ENCODE data around the gene DCAF8L2.
"Not testable (repeated sequence)": the region's sequence is repeated elsewhere in the genome, so short reads cannot be mapped to it uniquely, and the experiment has no call there.

The DCAF8L2 gene

DNA sequence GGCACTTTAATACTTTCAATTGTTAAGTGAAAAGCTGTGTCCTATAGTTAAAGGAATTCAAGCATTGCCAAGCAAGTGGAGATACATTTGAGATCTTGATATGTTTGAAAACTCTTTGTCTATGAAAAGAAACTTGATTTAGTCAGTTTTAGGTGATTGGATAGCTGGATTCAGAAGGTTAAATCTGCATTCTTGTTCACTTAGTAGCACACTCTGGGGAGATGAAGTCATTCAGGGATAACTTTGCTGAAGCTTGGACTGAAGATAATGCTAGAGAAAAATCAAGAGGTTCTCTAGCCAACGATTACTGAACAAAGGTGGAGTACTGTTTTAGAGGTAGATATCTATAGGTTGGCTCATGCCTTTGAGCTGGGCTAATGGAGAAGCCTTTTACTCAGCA is 90.6 kb downstream of the DCAF8L2 start:
- no peak for DNase-seq

DNA sequence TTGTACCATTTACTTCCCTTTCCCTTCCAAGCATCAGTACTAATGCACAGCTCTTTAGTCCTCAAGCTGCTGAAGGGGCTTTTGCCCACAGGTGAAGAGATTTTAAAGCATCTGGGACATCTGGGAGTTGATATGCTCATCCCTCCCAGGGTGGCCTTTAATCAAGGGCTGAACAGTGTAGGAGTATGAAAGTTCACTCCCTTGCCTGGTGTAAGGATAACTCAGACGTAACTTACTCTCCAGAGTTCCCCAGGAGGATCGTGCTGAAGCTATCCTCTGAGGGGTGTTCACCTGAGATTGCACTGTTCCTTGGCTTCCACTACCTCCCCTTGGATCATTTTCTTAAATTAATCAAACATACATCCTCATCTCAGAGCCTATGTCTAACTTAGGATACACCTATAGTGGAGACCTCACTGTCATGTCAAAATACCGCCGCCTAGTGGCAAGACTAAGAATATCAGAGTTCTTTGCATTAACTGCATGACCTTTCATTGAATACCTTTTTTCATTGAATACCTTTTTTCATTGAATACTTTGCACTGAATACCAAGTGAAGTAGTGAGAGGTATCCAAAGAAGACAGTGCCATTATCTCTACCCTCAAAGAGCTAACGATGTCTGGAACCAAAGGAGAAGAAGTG is 93.5 kb downstream of the DCAF8L2 start:
- not testable (repeated sequence) for DNase-seq

DNA sequence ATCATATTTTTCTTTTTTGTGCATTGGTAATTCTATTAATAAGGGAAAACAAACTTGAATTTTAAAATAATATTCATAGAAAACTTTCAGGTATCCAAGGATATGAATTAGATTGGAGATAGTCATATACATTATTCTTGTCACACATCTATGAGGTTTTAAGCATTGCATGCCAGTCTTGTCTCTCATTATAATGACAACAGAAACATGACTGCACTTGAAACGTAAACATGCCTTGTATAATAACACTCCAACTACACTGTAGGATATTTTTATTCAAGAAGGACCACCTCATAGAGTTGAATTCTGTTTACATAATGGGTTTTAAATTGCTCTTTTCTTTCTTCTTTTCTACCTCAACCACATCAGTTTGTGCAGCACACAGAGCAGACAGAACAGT is 104.5 kb downstream of the DCAF8L2 start:
- DNase-seq, result no peak

- no peak for DNase-seq
Measured at GRCh38 chrX:27706526-27706925, 116.4 kb downstream of the DCAF8L2 start.

DNA sequence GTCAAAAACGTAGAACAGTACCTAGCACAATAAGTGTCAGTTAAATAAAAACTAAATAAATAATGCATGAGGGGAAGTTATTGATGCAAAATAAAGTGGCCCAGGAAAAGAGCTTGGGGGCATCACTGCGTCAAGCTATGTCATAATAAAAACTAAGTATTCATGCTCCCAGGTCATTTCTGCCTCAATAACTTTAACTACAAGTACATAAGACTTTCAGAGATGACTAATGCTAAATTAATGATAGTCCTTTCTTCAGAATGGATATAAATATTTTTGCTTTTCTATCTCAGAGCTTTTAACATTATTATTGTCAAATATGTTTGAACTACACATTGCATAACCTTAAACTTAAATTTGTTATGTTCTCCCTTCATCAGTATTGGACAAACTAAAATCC is 125.5 kb downstream of the DCAF8L2 start:
- no peak for DNase-seq

- DNase-seq, result no peak
Measured at GRCh38 chrX:27728291-27728690, 138.1 kb downstream of the DCAF8L2 start.

GRCh38 chrX:27731962-27732361 is 141.8 kb downstream of the DCAF8L2 start:
- DNase-seq, result no peak

GRCh38 chrX:27735914-27736313 is 145.8 kb downstream of the DCAF8L2 start:
- DNase-seq, result no peak

DNA sequence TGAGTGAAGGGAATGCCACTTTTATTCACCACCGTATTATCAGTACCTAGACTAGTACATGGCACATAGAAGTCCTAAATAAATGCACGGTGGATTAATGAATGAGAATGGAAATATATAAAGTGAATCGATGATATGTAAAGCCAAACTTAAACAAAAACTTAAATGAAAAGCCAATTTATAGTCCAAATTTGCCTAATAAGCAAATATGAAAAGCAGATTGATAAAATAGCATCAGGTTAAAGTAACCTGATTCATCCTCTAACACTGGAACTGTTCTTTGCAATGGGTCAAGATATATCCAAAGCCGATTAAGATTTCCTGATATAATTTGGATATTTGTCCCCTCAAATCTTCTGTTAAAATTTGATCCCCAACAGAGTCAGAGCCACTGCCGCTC is 150.8 kb downstream of the DCAF8L2 start:
- DNase-seq, result no peak

DNA sequence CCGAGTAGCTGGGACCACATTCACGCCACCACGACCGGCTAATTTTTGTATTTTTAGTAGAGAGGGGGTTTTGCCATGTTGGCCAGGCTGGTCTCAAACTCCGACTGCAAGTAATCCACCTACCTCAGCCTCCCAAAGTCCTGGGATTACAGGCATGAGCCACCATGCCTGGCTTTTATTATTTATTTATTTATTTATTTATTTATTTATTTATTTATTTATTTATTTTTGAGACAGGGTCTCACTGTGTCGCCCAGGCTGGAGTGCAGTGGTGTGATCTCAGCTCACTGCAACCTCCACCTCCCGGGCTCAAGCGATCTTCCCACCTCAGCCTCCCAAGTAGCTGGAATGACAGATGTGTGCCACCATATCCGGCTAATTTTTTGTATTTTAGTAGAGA is 153.4 kb downstream of the DCAF8L2 start:
- not testable (repeated sequence) for DNase-seq

GRCh38 chrX:27746516-27746915 is 156.4 kb downstream of the DCAF8L2 start:
- DNase-seq, result no peak

DNA sequence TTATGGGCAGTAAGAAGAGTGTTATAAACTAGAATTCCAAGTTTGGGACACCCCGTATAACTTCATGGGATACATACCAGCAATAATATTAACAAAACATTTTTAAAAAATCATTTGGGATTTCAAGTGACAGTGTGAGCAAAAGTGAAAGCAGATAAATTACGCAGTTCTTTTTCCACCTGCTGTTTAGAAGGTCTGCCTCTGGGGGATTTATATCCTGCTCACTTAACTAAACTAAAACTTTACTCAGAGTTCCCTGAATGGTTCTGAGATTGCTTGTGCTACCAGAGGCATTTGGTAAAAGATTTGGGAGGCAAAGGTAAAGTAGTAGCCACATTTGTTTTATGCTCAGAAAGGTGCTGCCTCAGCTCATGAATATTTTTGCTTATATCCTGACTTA is 160.2 kb downstream of the DCAF8L2 start:
- not testable (repeated sequence) for DNase-seq

- no peak for DNase-seq
Measured at GRCh38 chrX:27751976-27752375, 161.8 kb downstream of the DCAF8L2 start.

GRCh38 chrX:27765718-27766117 is 175.6 kb downstream of the DCAF8L2 start:
- DNase-seq, result no peak

DNA sequence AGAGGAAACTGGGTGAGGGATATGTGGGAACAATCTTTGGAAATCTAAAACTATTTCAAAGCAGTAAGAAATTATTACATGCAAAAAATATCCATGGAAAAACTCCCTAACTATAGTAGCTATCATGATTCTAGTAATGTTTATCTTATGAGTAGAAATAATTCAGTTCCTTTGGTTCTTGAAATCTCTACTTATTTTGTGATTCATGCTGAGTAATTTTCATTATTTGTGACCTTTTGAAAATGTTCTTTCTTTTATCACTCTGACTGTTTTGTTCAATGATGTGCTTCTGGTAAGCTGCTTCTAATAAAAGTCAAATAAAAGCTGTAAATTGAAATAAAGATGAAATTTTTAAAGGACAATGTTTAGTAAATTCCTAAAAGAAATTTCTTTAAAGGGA is 177.2 kb downstream of the DCAF8L2 start:
- no peak for DNase-seq

DNA sequence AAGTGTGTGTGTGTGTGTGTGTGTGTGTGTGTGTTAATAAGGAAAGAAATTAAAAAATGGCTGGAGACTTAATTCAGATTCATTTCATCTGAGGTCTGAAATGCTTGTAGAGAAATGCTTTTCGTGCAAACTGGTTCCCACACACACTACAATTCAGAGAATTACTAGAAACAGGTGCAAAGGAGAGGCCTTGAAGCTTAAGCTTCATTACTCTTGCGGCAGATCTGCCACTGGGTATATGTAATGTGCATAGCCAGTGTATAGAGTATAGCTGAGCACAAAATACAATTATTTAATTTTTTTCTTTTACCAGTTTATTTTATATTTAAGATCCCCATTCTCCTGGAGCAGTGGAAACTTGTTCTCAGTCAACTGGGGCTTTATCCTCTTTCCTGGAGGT is 185.8 kb downstream of the DCAF8L2 start:
- no peak for DNase-seq

DNA sequence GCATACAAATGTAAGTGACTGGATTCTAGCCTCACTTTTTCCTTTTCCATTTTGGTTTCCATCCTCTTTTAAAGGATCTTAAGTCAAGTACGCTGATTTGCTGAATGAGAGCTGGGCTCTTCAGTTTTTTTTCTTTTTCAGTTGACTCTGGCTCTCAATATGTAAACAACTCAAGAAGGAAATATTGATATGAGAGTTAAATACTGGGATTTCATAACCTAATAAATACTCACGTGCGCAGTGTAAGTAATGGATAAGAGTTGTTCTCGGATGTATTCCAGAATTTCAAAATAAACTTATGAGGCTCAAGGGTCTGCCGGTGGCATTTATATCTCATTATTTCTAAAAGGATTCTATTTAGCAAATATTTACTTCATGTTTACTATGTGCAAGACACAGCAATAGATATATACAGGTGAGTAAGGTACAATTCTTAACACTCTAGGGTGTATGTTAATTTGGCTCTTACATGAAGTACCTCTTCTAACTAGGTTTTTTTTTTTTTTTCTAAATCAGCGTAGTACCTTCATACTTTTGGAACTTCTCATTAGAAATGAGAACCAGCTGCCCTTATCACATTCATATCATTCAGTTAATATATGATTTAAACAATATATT is 206.6 kb downstream of the DCAF8L2 start:
- DNase-seq, result no peak

DNA sequence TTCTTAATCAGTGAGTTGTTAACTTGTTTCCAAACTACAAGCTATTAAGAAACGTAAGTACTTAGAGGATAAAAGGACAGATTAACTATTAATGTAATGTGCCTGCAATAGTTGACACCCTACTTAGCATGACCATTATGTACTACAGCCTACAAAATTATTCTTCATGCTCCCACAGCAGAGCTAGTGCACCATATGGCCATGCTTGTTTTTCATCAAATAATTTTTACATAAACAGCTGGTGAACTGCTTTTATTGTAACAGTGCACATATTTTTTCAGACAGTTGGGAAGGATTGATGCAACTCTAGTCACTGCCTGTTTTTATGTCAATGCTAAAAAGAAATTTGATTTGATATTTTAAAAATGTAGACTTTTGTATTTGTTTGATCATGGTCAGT is 207.4 kb downstream of the DCAF8L2 start:
- DNase-seq, result no peak
